HepG2 (cell line): Measurements from ENCODE around the gene MGAT5. TPM values are rescaled to one million over a fixed set of nuclear protein-coding genes. Genes with fewer than 3 reads are reported as not detected.
A peak's percentile ranks its signal among the peaks of the same experiment; 100 is the strongest.

Source experiments
- ARHGAP35 ChIP-seq: sonication (generic); formaldehyde crosslinking; IDR thresholded peaks from 2 replicates; pipeline ENCODE4 v1.9.0; 2022; ENCODE audit warnings: mild to moderate bottlenecking, inconsistent platforms, moderate library complexity, missing genetic modification reagents, borderline replicate concordance
- EP300 ChIP-seq, 3 experiments: sonication (generic) in 1 of 3; formaldehyde crosslinking in 1 of 3; IDR thresholded peaks; 2 replicates each; pipeline versions ENCODE4 v1.5.1 to v1.6.1; 2011 to 2020; ENCODE audit warnings: low read depth in 2 of 3, low read length in 2 of 3, borderline replicate concordance in 1 of 3, improper control_type of control experiment in 1 of 3, mild to moderate bottlenecking in 1 of 3, missing genetic modification reagents in 1 of 3, moderate library complexity in 1 of 3
- NFE2L2 ChIP-seq: fragments of 150-350 bp; IDR thresholded peaks from 2 replicates; pipeline ENCODE4 v1.6.1; 2014; ENCODE audit warnings: low read length
- POLR2AphosphoS2 ChIP-seq: IDR thresholded peaks from 2 replicates; pipeline ENCODE4 v1.6.1; 2011; ENCODE audit warnings: low read depth, low read length, improper control_type of control experiment
- PTBP1 ChIP-seq: fragments of 200-400 bp; formaldehyde crosslinking; IDR thresholded peaks from 2 replicates; pipeline ENCODE4 v1.6.1; 2018; ENCODE audit warnings: low read length, low read depth; ENCODE audit not compliant: poor library complexity, severe bottlenecking
- RFX3 ChIP-seq: IDR thresholded peaks from 2 replicates; pipeline ENCODE4 v1.6.1; 2016; ENCODE audit warnings: missing biosample characterization, missing genetic modification reagents
- SNAI1 ChIP-seq: sonication (generic); formaldehyde crosslinking; IDR thresholded peaks from 2 replicates; pipeline ENCODE4 v1.5.0; 2020; ENCODE audit warnings: mild to moderate bottlenecking, missing genetic modification reagents, borderline replicate concordance
- TBX3 ChIP-seq: fragments of 450-650 bp; IDR thresholded peaks from 2 replicates; pipeline ENCODE4 v1.6.1; 2017; ENCODE audit warnings: antibody characterized with exemption, mild to moderate bottlenecking, inconsistent platforms, borderline replicate concordance
- TCF12 ChIP-seq, 2 experiments: fragments of 450-650 bp in 1 of 2; sonication (generic) in 1 of 2; formaldehyde crosslinking in 1 of 2; IDR thresholded peaks; 2 replicates each; pipeline versions ENCODE4 v1.6.1 to v1.8.0; 2017 to 2022; ENCODE audit warnings: antibody characterized with exemption in 1 of 2, mild to moderate bottlenecking in 1 of 2, missing genetic modification reagents in 1 of 2, moderate library complexity in 1 of 2
- ZFP41 ChIP-seq: sonication (generic); formaldehyde crosslinking; IDR thresholded peaks from 2 replicates; pipeline ENCODE4 v1.4.0; 2020; ENCODE audit warnings: mild to moderate bottlenecking, missing genetic modification reagents, borderline replicate concordance
- ZNF207 ChIP-seq: fragments of 450-650 bp; IDR thresholded peaks from 2 replicates; pipeline ENCODE4 v1.6.1; 2016; ENCODE audit warnings: antibody characterized with exemption, borderline replicate concordance
- ZNF549 ChIP-seq: sonication (generic); formaldehyde crosslinking; IDR thresholded peaks from 2 replicates; pipeline ENCODE4 v1.5.0; 2020; ENCODE audit warnings: missing genetic modification reagents
- ZNF660 ChIP-seq: sonication (generic); formaldehyde crosslinking; IDR thresholded peaks from 2 replicates; pipeline ENCODE4 v1.5.1; 2020; ENCODE audit warnings: mild to moderate bottlenecking, low read depth, missing genetic modification reagents, borderline replicate concordance
- ZSCAN22 ChIP-seq: sonication (generic); formaldehyde crosslinking; IDR thresholded peaks from 2 replicates; pipeline ENCODE4 v1.4.0; 2020; ENCODE audit warnings: mild to moderate bottlenecking, missing genetic modification reagents
- polyA plus RNA-seq, 8 experiments: library from polyadenylated mRNA; depleted of rRNA in 3 of 8; stranded (reverse) in 7 of 8; unstranded in 1 of 8; fragments of >200 nt; fragmentation: Illumina TruSeq in 4 of 8; extraction: Trizol in 4 of 8; gene quantifications; 2 replicates each; pipeline versions ENCODE4 v1.2.1 to v1.2.3, GENCODE V29; 2011 to 2016; ENCODE audit warnings: low read depth in 4 of 8, missing spikeins in 1 of 8, mixed read lengths in 1 of 8; ENCODE audit not compliant: insufficient read depth in 1 of 8
- total RNA-seq, 5 experiments: library from RNA; depleted of rRNA; stranded (reverse); fragments of >200 nt; fragmentation: Illumina TruSeq; extraction: Trizol; gene quantifications; 2 replicates each; pipeline ENCODE4 v1.2.3, GENCODE V29; 2016; ENCODE audit warnings: low read depth in 1 of 5
- TF ChIP-seq, protein P1 (sequence below): sonication (generic); formaldehyde crosslinking; IDR thresholded peaks from 2 replicates; pipeline ENCODE4 v1.4.0; 2020; ENCODE audit warnings: missing genetic modification reagents
- TF ChIP-seq, protein P2 (sequence below): sonication (generic); formaldehyde crosslinking; IDR thresholded peaks from 2 replicates; pipeline ENCODE4 v1.4.0; 2020; ENCODE audit warnings: mild to moderate bottlenecking, missing genetic modification reagents
- TF ChIP-seq, protein P3 (sequence below): sonication (generic); formaldehyde crosslinking; IDR thresholded peaks from 2 replicates; pipeline ENCODE4 v1.9.0; 2022; ENCODE audit warnings: low read depth, missing genetic modification reagents
- TF ChIP-seq, protein P4 (sequence below): sonication (generic); IDR thresholded peaks from 2 replicates; pipeline ENCODE4 v1.6.1; 2016; ENCODE audit warnings: low read depth, borderline replicate concordance
- TF ChIP-seq, protein P5 (sequence below): sonication (generic); formaldehyde crosslinking; IDR thresholded peaks from 2 replicates; pipeline ENCODE4 v1.8.0; 2022; ENCODE audit warnings: missing genetic modification reagents, mild to moderate bottlenecking, borderline replicate concordance

MGAT5 gene
- total and polyA plus RNA-seq, 2 of the 13 experiments (the other 11 are each of a cell fraction or from before 2014, with no cell fraction given), result 33.1 to 60.2 TPM

DNA sequence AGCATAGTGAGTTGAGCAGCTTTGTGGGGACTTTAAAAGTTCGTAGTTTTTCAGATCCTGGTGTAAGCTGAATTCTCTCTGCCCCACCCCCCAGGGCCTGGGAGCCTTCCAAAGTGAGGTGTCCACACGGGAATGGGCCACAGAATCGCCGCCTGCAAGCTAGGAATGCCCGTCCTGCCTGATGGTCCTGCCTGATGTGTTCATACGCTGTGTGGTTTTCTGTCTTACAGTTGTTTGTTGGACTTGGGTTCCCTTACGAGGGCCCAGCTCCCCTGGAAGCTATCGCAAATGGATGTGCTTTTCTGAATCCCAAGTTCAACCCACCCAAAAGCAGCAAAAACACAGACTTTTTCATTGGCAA lies 158.7 kb downstream of the MGAT5 start (continued):
- TF ChIP-seq, protein P1, sequence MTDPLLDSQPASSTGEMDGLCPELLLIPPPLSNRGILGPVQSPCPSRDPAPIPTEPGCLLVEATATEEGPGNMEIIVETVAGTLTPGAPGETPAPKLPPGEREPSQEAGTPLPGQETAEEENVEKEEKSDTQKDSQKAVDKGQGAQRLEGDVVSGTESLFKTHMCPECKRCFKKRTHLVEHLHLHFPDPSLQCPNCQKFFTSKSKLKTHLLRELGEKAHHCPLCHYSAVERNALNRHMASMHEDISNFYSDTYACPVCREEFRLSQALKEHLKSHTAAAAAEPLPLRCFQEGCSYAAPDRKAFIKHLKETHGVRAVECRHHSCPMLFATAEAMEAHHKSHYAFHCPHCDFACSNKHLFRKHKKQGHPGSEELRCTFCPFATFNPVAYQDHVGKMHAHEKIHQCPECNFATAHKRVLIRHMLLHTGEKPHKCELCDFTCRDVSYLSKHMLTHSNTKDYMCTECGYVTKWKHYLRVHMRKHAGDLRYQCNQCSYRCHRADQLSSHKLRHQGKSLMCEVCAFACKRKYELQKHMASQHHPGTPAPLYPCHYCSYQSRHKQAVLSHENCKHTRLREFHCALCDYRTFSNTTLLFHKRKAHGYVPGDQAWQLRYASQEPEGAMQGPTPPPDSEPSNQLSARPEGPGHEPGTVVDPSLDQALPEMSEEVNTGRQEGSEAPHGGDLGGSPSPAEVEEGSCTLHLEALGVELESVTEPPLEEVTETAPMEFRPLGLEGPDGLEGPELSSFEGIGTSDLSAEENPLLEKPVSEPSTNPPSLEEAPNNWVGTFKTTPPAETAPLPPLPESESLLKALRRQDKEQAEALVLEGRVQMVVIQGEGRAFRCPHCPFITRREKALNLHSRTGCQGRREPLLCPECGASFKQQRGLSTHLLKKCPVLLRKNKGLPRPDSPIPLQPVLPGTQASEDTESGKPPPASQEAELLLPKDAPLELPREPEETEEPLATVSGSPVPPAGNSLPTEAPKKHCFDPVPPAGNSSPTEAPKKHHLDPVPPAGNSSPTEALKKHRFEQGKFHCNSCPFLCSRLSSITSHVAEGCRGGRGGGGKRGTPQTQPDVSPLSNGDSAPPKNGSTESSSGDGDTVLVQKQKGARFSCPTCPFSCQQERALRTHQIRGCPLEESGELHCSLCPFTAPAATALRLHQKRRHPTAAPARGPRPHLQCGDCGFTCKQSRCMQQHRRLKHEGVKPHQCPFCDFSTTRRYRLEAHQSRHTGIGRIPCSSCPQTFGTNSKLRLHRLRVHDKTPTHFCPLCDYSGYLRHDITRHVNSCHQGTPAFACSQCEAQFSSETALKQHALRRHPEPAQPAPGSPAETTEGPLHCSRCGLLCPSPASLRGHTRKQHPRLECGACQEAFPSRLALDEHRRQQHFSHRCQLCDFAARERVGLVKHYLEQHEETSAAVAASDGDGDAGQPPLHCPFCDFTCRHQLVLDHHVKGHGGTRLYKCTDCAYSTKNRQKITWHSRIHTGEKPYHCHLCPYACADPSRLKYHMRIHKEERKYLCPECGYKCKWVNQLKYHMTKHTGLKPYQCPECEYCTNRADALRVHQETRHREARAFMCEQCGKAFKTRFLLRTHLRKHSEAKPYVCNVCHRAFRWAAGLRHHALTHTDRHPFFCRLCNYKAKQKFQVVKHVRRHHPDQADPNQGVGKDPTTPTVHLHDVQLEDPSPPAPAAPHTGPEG (CRISPR knock-in tag), result no peak
- TF ChIP-seq ZFP41 (CRISPR knock-in tag) (no peak), ZNF207 (no peak), ZSCAN22 (CRISPR knock-in tag) (peak; percentile 46; the same call in 1 of the 2 replicates), TCF12 (IDR thresholded peaks at IDR 0.05) (no peak), TCF12 (CRISPR knock-in tag; IDR thresholded peaks at IDR 0.05) (no peak), NFE2L2 (no peak), ARHGAP35 (CRISPR knock-in tag) (no peak), POLR2AphosphoS2 (no peak), EP300 (IDR thresholded peaks at IDR 0.05; ENCODE audit: low read depth in 2 of 2, low read length in 2 of 2) (no peak), EP300 (CRISPR knock-in tag; IDR thresholded peaks at IDR 0.05; ENCODE audit: borderline replicate concordance) (no peak), TBX3 (no peak), PTBP1 (no peak), ZNF660 (CRISPR knock-in tag) (no peak), RFX3 (no peak), ZNF549 (CRISPR knock-in tag) (no peak), SNAI1 (CRISPR knock-in tag) (no peak)
- TF ChIP-seq, protein P2, sequence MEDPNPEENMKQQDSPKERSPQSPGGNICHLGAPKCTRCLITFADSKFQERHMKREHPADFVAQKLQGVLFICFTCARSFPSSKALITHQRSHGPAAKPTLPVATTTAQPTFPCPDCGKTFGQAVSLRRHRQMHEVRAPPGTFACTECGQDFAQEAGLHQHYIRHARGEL (CRISPR knock-in tag), result no peak
- TF ChIP-seq, protein P3, sequence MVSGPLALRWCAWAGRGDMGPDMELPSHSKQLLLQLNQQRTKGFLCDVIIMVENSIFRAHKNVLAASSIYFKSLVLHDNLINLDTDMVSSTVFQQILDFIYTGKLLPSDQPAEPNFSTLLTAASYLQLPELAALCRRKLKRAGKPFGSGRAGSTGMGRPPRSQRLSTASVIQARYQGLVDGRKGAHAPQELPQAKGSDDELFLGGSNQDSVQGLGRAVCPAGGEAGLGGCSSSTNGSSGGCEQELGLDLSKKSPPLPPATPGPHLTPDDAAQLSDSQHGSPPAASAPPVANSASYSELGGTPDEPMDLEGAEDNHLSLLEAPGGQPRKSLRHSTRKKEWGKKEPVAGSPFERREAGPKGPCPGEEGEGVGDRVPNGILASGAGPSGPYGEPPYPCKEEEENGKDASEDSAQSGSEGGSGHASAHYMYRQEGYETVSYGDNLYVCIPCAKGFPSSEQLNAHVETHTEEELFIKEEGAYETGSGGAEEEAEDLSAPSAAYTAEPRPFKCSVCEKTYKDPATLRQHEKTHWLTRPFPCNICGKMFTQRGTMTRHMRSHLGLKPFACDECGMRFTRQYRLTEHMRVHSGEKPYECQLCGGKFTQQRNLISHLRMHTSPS (CRISPR knock-in tag), result no peak
- TF ChIP-seq, protein P4, sequence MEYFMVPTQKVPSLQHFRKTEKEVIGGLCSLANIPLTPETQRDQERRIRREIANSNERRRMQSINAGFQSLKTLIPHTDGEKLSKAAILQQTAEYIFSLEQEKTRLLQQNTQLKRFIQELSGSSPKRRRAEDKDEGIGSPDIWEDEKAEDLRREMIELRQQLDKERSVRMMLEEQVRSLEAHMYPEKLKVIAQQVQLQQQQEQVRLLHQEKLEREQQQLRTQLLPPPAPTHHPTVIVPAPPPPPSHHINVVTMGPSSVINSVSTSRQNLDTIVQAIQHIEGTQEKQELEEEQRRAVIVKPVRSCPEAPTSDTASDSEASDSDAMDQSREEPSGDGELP, result no peak
- TF ChIP-seq, protein P5, sequence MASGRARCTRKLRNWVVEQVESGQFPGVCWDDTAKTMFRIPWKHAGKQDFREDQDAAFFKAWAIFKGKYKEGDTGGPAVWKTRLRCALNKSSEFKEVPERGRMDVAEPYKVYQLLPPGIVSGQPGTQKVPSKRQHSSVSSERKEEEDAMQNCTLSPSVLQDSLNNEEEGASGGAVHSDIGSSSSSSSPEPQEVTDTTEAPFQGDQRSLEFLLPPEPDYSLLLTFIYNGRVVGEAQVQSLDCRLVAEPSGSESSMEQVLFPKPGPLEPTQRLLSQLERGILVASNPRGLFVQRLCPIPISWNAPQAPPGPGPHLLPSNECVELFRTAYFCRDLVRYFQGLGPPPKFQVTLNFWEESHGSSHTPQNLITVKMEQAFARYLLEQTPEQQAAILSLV (CRISPR knock-in tag), result no peak
